ENCODE data around the gene RFC3.
"Not testable (repeated sequence)": the region's sequence is repeated elsewhere in the genome, so short reads cannot be mapped to it uniquely, and the experiment has no call there.

RFC3 gene

DNA sequence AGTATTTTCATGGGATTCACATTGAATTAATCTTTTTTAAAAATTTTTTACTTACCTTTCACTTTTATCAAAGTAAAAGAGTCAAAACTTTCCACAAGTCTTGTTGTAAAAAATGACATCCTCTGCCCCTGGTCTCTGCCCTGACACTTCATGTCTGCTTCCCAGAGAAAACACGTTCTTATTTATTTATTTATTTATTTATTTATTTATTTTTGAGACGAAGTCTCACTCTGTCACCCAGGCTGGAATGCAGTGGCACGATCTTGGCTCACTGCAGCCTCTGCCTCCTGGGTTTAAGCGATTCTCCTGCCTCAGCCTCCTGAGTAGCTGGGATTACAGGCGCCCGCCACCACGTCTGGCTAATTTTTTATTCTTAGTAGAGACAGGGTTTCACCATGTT, 5.1 kb upstream of the RFC3 start:
- DNase-seq = not testable (repeated sequence)

DNA sequence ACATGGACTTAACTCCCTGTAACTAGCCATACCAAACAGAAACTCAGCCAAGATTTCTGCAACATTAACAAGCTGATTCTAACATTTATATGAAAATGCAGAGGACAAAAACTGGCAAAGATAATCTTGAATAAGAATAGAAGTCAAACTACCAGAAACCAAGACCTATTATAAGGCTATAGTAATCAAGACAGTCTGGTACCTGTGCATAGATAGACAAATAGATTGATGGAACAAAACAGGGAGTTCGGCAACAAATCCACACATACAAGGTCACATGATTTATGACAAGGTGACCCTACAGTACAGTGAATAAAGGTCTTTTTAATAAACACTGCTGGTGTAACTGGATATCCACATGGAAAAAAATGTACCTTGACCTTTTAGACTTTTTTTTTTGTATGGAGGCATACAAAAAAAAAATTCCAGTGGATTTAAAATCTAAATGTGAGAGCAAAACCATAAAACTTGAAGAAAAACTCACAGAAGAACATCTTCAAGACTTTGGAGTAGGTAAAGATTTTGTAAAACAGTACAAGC, 2.9 kb upstream of the RFC3 start:
- DNase-seq = no peak

DNA sequence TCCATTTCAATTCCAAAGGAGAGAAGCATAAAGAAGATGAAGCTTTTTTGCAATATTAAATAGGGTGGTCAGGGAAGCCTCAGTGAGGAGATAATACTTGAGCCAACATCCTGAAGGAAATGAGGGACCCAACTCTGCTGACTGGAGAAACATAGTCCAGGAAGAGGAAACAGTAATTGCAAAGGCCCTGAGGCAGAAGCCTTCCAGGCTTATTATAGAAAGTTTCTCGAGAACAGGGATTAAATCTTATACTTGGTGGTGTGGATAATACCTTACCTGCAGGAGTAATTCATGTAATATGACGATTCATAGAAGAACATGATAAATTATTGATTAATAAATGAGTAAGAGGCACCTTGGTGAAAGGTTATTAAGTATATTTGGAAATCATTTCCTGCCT, 1.0 kb upstream of the RFC3 start:
- no peak for DNase-seq

DNA sequence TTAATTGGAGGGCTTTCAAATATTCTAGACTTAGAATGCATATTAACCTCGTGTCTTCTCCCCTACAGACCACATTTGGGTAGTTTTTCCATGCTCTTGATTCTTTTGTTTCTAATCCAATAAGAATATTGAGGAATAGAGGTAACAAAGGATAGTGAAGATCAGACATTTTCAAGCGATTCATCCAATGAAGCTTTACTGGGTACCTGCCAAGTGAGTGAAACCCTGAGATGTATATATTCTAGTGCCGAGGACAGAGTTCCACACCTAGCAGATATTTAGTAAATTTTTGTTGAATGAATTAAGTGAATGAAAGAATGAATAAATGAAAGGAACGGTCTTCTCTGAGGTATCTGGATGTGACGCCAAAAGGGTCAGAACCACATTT, 442 bp upstream of the RFC3 start:
- DNase-seq = no peak

DNA sequence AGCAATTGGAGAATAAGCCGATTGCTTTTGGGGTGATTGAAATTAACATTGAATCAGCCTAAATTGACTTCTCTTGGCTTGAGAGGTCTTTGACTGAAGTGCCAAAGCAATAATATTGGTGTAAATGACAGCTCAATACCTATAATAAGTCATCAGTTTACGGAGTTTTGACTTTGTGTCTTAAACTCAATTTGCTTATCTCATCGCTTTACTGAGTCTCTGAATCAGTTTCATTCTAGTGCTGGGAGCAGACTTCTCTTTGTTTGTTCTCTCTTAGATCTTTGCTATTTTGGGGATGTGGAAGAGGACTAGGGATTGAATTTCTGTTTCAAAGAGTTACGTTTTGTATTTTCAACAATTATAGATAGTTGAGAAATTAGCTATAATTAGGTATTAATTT, 7.1 kb downstream of the RFC3 start:
- no peak for DNase-seq

- DNase-seq = no peak
Observed at GRCh38 chr13:33827139-33827538, 9.2 kb downstream of the RFC3 start.

DNA sequence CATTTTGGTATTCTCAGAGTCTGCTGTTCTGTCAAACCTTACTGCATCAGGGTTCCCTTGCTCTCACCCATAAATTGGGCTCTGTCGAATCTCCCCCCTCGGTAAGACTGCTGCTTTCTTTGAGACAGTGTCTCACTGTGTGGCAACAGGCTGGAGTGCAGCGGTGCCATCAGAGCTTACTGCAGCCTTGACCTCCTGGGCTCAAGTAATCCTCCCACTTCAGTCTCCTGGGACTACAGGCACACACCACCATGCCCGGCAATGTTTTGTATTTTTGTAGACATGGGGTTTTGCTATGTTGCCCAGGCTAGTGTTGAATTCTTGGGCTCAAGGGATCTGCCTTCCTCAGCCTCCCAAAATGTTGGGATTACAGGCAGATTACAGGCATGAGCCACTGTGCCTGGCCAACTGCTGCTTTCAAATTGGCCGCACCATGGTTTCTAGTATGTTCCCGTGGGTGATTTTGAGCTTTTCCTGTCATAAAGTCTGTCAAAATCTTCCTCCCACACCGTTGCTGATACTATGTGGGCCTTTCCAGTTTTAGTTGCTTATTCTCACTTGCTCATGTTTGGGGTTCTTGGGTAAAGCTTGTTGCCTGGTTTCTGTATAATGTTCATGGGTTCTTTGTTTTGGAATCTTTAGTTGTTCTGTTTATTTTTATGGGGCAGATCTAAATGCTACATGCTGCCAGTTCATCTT, 10.6 kb downstream of the RFC3 start:
- DNase-seq = no peak

DNA sequence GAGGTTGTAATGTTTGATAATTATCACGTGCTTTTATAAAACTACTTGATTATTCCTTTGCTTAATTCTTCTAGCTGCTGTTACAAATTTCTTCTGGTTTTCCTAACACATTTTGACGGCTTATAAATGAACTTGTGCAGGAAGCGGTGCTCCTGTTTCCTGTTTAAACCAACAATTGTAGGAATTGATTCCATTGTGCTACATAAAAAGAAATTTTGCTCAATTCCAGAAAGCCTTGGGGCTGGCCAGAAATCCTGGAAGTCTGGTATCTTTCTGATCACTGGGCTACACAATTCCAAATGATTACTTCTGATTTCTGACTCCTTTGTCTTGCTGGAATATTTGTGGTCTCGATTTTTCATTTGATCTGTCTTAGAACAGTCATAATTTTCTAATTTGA, 14.9 kb downstream of the RFC3 start:
- DNase-seq = no peak

DNA sequence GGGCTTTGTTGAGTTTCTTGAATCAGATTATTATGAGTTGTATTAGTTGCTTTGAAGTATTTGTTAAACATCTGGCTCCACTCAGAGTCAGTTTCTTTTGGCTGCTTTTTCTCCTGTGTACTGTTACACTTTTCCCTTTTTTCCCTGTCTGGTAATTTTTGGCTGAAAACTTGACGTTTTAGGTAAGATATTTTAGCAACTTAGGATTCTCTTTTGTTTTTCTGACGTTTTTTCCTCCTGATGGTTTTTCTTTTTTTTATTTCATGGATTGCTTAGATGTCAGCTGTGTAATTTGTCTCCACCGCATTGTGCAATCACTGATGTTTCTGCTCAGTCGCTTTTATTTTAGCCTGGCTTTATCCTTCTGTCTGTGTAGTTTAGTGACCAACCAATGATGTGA, 20.7 kb downstream of the RFC3 start:
- DNase-seq = no peak

GRCh38 chr13:33840402-33840801, 22.5 kb downstream of the RFC3 start:
- no peak for DNase-seq

GRCh38 chr13:33842207-33842606, 24.3 kb downstream of the RFC3 start:
- no peak for DNase-seq

- no peak for DNase-seq
Observed at GRCh38 chr13:33842986-33843385, 25.0 kb downstream of the RFC3 start.

GRCh38 chr13:33845572-33846302, 27.8 kb downstream of the RFC3 start:
- DNase-seq = no peak

DNA sequence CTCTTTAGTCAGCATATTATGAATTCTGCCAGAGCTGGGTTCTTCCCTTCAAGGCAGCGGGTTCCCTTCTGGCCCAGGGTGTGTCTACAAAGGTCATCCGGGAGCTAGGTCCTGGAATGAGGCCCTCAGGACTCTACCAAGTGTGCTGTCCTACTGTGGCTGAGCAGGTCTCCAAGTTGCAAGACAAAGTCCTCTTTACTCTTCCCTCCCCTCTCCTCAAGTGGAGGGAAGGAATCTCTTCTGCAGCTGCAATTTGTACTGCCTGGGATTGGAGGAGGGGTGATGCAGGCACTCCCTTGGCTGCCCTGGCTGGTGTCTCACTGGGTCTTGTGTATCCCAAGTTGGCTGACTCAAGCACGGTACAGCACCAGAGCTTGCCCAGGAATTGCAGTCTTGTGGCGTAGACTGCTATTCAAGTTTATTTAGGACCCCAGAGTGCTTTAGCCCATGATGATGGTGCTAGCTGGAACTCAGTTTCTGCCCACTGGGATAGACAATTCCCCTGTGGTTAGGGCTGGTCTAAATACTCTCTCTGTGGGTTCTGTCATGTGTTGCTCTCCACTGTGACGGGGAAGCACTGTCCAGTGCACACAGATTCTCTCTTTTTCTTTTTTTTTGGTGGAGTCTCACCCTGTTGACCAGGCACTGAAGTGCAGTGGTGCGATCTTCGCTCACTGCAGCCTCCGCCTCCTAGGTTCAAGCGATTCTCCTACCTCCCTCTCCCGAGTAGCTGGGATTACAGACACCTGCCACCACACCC, 28.5 kb downstream of the RFC3 start:
- DNase-seq = no peak

DNA sequence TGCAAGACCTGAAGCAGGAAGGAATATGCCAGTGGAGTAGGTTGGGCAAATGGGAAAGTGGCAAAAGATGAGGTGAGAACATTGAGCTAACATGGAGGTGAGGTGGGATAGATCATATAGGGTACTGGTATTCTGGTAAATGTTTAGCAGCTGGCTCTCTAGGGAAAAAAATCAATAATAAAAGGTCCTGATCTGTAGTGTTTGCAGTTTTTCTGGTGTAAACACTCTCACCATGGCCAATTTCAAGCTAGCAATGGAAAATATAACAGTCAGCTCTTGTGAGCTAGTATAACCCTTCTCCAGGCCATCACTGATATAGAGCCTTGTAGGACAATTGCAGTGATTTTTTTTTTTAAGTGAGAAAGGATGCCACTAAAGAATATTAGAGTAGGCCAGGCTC, 31.3 kb downstream of the RFC3 start:
- no peak for DNase-seq

DNA sequence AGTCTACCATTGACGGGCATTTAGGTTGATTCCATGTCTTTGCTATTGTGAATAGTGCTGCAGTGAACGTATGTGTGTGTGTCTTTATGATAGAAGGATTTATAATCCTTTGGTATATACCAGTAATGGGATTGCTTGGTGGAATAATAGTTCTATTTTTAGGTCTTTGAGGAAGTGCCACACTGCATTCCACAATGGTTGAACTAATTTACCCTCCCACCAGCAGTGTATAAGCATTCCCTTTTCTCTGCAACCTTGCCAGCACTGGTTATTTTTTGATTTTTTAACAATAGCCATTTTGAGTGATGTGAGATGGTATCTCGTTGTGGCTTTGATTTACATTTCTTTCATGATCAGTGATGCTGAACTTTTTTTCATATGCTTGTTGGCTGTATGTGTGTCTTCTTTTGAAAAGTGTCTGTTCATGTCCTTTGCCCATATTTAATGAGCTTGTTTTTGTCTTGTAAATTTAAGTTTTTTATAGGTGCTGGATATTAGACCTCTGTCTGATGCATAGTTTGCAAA, 37.5 kb downstream of the RFC3 start:
- DNase-seq = no peak

- no peak for DNase-seq
Observed at GRCh38 chr13:33859691-33860303, 41.8 kb downstream of the RFC3 start.

GRCh38 chr13:33860526-33860925, 42.6 kb downstream of the RFC3 start:
- no peak for DNase-seq

DNA sequence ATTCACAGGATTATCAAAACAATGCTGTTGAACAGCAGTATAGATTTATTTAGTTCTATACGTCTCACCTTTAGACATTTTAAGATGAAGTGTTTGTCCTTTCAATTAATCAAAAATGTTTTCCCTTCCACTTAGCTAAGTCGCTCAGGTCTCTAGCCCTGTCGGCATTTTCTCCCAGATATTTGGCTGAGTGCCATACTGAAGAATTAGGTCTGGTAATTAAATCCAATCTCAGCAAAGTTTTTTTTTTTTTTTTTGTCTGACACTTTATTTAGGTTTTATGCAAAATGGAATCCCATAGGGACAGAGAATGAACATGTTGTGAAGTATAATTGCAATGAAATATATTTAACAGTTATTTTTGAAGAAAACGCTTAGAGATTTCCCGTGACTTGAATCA, 44.1 kb downstream of the RFC3 start:
- no peak for DNase-seq

GRCh38 chr13:33863188-33863789, 45.3 kb downstream of the RFC3 start:
- DNase-seq = no peak

- DNase-seq = no peak
Observed at GRCh38 chr13:33865945-33866344, 48.0 kb downstream of the RFC3 start.

DNA sequence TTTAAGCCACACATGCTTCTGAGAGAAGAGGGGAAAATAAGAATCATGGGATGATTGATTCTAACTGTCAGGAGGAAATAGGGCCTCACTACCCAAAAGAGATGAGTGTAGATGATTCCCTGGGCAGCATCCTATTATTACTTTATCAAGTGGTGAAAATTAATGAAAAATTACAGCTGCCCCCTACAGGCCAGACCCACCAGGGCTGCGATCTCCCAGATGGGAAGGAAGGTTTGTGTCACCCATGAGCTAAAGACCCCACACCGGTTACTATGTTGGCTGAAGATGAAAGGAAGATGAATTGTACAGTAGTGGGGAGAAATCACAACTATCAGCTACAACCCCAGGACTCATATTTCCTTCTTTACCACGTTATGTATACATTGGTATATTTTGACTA, 49.5 kb downstream of the RFC3 start:
- DNase-seq = no peak
